NT2/D1 (cell line): ENCODE measurements around the gene PSEN2.

Experiments used
- SUZ12 ChIP-seq: IDR thresholded peaks from 2 replicates; pipeline ENCODE4 v1.6.1; 2011; ENCODE audit not compliant: insufficient read length, insufficient read depth; ENCODE audit errors: extremely low read depth
- YY1 ChIP-seq: IDR thresholded peaks from 2 replicates; pipeline ENCODE4 v1.6.1; 2011; ENCODE audit not compliant: insufficient read length, insufficient read depth
- ZNF274 ChIP-seq: IDR thresholded peaks from 2 replicates; pipeline ENCODE4 v1.6.1; 2011; ENCODE audit warnings: mild to moderate bottlenecking, low read depth, low read length

DNA sequence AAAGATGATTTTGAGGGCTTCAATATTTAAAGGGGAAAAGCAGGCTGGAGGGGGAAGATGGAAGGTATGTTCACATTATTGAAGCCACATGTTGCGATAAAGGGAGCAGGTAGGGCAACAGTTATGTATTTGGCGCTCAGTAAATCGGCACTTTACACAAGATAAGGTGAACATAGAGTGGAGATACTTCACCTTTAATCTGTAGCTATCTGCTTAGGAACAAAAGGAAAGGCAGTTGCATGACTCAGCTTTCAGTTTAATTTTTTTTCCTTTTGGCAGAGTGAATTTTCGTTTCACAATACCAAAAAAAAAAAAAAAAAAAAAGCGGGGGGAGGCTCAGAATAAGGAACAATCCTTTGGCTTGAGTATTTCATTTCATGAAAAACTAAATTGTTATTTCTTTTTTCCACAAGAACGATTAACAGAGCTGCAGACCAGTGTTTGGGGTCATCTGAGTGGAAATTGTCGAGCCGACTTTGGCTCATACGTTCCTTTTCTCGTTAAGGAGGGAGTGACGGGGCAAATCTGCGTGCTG lies 68.6 kb downstream of the PSEN2 start:
- TF ChIP-seq ZNF274 = no peak
- no peak for TF ChIP-seq YY1
- TF ChIP-seq SUZ12 = no peak
